GM23338 (cell line): ENCODE results near the gene CDK13. TPM values are rescaled to one million over a fixed set of nuclear protein-coding genes. Genes with fewer than 3 reads are reported as not detected.

Source experiments
- ATAC-seq: fragments of 200-7000 bp; cut with Tn5 transposase; 3 replicates; pipeline ENCODE4 v1.9.1; 2020
- DNase-seq: peaks from one replicate; pipeline ENCODE4 v3.0.0-alpha.2; 2015; ENCODE audit warnings: low spot score
- H2AFZ ChIP-seq: fragments of 200-600 bp; sonication (generic); 2 replicates; pipeline ENCODE4 v1.8.0; 2016; ENCODE audit warnings: antibody characterized with exemption, mild to moderate bottlenecking, moderate library complexity
- H3F3A ChIP-seq: fragments of 200-600 bp; sonication (generic); replicated peaks from 2 replicates; pipeline ENCODE4 v1.8.0; 2017; ENCODE audit warnings: antibody characterized with exemption, mixed run types, low read depth
- H3K27ac ChIP-seq: fragments of 200-600 bp; sonication (generic); 2 replicates; pipeline ENCODE4 v1.6.1; 2016; ENCODE audit warnings: low read depth
- H3K27me3 ChIP-seq: fragments of 200-600 bp; sonication (generic); 2 replicates; pipeline ENCODE4 v1.8.0; 2016; ENCODE audit warnings: mild to moderate bottlenecking, mixed run types, moderate library complexity; ENCODE audit not compliant: insufficient read depth
- H3K36me3 ChIP-seq: fragments of 200-600 bp; sonication (generic); 2 replicates; pipeline ENCODE4 v1.8.0; 2016; ENCODE audit warnings: mild to moderate bottlenecking; ENCODE audit not compliant: insufficient read depth
- H3K4me1 ChIP-seq: fragments of 200-600 bp; sonication (generic); 2 replicates; pipeline ENCODE4 v1.8.0; 2016; ENCODE audit warnings: mild to moderate bottlenecking, moderate library complexity; ENCODE audit not compliant: insufficient read depth
- H3K4me2 ChIP-seq: fragments of 200-600 bp; sonication (generic); 2 replicates; pipeline ENCODE4 v1.7.1; 2017; ENCODE audit warnings: mixed run types
- H3K4me3 ChIP-seq: fragments of 200-600 bp; sonication (generic); 2 replicates; pipeline ENCODE4 v1.6.1; 2016; ENCODE audit warnings: mixed run types
- H3K79me2 ChIP-seq: fragments of 200-600 bp; sonication (generic); replicated peaks from 2 replicates; pipeline ENCODE4 v1.8.0; 2017; ENCODE audit warnings: mild to moderate bottlenecking; ENCODE audit not compliant: insufficient read depth
- H3K9me2 ChIP-seq: fragments of 200-600 bp; sonication (generic); 2 replicates; pipeline ENCODE4 v1.8.0; 2017; ENCODE audit not compliant: insufficient read depth
- H4K20me1 ChIP-seq: fragments of 200-600 bp; sonication (generic); replicated peaks from 2 replicates; pipeline ENCODE4 v1.8.0; 2017; ENCODE audit warnings: mild to moderate bottlenecking; ENCODE audit not compliant: insufficient read depth
- H3K27ac Mint-ChIP-seq: 2 replicates; pipeline ENCODE4 v1.8.0; 2020; ENCODE audit warnings: inconsistent platforms, mild to moderate bottlenecking, moderate library complexity, mixed read lengths
- H3K27me3 Mint-ChIP-seq: 3 replicates; pipeline ENCODE4 v1.8.0; 2022; ENCODE audit warnings: low read depth, mild to moderate bottlenecking, moderate library complexity, mixed read lengths, inconsistent platforms; ENCODE audit not compliant: insufficient read depth, poor library complexity
- H3K36me3 Mint-ChIP-seq: 3 replicates; pipeline ENCODE4 v1.8.0; 2021; ENCODE audit warnings: low read depth, mild to moderate bottlenecking, inconsistent platforms, moderate library complexity, mixed read lengths
- H3K4me1 Mint-ChIP-seq: 3 replicates; pipeline ENCODE4 v1.8.0; 2020; ENCODE audit warnings: mild to moderate bottlenecking, inconsistent platforms, mixed read lengths
- H3K4me3 Mint-ChIP-seq: 3 replicates; pipeline ENCODE4 v1.8.0; 2021; ENCODE audit warnings: moderate library complexity, mild to moderate bottlenecking, inconsistent platforms, mixed read lengths
- H3K9me3 Mint-ChIP-seq: 3 replicates; pipeline ENCODE4 v1.8.0; 2020; ENCODE audit warnings: moderate library complexity, mild to moderate bottlenecking, inconsistent platforms, mixed read lengths
- CREB1 ChIP-seq: fragments of 250-450 bp; sonication (Bioruptor Pico); IDR thresholded peaks from 2 replicates; pipeline ENCODE4 v1.5.0; 2020; ENCODE audit warnings: low read depth, mild to moderate bottlenecking, moderate library complexity
- EZH2 ChIP-seq: fragments of 200-600 bp; sonication (generic); IDR thresholded peaks from one replicate; pipeline ENCODE4 v1.8.0; 2017; ENCODE audit warnings: antibody characterized with exemption, mild to moderate bottlenecking, low read depth; ENCODE audit not compliant: unreplicated experiment
- POLR2AphosphoS5 ChIP-seq: IDR thresholded peaks from 2 replicates; pipeline ENCODE4 v1.6.1; 2016; ENCODE audit warnings: antibody characterized with exemption, low read depth
- ZNF114 ChIP-seq: fragments of 250-450 bp; sonication (Bioruptor Pico); IDR thresholded peaks from 2 replicates; pipeline ENCODE4 v1.5.0; 2020; ENCODE audit warnings: mild to moderate bottlenecking, moderate library complexity
- ZNF331 ChIP-seq: fragments of 250-450 bp; sonication (Bioruptor Pico); IDR thresholded peaks from 2 replicates; pipeline ENCODE4 v1.5.0; 2020; ENCODE audit warnings: low read depth, mild to moderate bottlenecking, moderate library complexity
- polyA plus RNA-seq: library from polyadenylated mRNA; unstranded; fragments of >200 nt; fragmentation: Nextera tagmentation; extraction: Ambion mirVana; gene quantifications from 2 replicates; pipeline ENCODE4 v1.2.1, GENCODE V29; 2016
- total RNA-seq: library from RNA; depleted of rRNA; stranded (reverse); fragments of >200 nt; shearing (Covaris generic); gene quantifications from 2 replicates; pipeline ENCODE4 v1.2.3, GENCODE V29; 2014
- TF ChIP-seq, protein P1 (sequence below): fragments of 250-450 bp; sonication (Bioruptor Pico); IDR thresholded peaks from 2 replicates; pipeline ENCODE4 v1.5.0; 2020; ENCODE audit warnings: mild to moderate bottlenecking, moderate library complexity
- TF ChIP-seq, protein P2 (sequence below): IDR thresholded peaks from one replicate; pipeline ENCODE4 v1.6.1; 2018; ENCODE audit warnings: antibody characterized with exemption; ENCODE audit not compliant: unreplicated experiment
- TF ChIP-seq, protein P3 (sequence below), 2 experiments: fragments of 200-600 bp in 1 of 2; sonication (generic) in 1 of 2; conservative IDR thresholded peaks; 2 replicates each; pipeline versions ENCODE4 v1.5.1 to v1.6.1; 2016 to 2017; ENCODE audit warnings: antibody characterized with exemption in 2 of 2, low read depth in 2 of 2, mild to moderate bottlenecking in 2 of 2, moderate library complexity in 1 of 2

Gene CDK13
- total and polyA plus RNA-seq, 2 experiments from 2014 or later = 39.4 to 80.2 TPM

DNA sequence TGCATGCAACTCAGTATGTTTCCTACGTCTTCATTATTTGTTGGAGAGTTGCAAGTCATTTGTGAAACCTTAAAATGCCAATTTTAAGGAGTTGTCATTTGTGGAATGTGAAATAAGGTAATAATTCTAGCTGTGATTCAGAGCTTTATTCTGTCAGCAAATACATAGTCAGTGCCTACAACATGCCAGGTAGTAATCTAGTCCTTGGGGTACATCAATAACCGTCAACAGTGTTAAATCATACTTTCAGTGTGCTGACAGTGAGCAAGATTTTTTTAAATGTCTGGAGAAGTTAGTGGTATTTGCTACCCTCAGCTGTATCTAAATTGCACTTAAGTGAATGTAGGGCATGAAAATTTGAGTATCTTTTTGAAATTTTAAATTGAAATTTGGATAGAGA is 147.7 kb downstream of the CDK13 start (continued):
- TF ChIP-seq, protein P1, sequence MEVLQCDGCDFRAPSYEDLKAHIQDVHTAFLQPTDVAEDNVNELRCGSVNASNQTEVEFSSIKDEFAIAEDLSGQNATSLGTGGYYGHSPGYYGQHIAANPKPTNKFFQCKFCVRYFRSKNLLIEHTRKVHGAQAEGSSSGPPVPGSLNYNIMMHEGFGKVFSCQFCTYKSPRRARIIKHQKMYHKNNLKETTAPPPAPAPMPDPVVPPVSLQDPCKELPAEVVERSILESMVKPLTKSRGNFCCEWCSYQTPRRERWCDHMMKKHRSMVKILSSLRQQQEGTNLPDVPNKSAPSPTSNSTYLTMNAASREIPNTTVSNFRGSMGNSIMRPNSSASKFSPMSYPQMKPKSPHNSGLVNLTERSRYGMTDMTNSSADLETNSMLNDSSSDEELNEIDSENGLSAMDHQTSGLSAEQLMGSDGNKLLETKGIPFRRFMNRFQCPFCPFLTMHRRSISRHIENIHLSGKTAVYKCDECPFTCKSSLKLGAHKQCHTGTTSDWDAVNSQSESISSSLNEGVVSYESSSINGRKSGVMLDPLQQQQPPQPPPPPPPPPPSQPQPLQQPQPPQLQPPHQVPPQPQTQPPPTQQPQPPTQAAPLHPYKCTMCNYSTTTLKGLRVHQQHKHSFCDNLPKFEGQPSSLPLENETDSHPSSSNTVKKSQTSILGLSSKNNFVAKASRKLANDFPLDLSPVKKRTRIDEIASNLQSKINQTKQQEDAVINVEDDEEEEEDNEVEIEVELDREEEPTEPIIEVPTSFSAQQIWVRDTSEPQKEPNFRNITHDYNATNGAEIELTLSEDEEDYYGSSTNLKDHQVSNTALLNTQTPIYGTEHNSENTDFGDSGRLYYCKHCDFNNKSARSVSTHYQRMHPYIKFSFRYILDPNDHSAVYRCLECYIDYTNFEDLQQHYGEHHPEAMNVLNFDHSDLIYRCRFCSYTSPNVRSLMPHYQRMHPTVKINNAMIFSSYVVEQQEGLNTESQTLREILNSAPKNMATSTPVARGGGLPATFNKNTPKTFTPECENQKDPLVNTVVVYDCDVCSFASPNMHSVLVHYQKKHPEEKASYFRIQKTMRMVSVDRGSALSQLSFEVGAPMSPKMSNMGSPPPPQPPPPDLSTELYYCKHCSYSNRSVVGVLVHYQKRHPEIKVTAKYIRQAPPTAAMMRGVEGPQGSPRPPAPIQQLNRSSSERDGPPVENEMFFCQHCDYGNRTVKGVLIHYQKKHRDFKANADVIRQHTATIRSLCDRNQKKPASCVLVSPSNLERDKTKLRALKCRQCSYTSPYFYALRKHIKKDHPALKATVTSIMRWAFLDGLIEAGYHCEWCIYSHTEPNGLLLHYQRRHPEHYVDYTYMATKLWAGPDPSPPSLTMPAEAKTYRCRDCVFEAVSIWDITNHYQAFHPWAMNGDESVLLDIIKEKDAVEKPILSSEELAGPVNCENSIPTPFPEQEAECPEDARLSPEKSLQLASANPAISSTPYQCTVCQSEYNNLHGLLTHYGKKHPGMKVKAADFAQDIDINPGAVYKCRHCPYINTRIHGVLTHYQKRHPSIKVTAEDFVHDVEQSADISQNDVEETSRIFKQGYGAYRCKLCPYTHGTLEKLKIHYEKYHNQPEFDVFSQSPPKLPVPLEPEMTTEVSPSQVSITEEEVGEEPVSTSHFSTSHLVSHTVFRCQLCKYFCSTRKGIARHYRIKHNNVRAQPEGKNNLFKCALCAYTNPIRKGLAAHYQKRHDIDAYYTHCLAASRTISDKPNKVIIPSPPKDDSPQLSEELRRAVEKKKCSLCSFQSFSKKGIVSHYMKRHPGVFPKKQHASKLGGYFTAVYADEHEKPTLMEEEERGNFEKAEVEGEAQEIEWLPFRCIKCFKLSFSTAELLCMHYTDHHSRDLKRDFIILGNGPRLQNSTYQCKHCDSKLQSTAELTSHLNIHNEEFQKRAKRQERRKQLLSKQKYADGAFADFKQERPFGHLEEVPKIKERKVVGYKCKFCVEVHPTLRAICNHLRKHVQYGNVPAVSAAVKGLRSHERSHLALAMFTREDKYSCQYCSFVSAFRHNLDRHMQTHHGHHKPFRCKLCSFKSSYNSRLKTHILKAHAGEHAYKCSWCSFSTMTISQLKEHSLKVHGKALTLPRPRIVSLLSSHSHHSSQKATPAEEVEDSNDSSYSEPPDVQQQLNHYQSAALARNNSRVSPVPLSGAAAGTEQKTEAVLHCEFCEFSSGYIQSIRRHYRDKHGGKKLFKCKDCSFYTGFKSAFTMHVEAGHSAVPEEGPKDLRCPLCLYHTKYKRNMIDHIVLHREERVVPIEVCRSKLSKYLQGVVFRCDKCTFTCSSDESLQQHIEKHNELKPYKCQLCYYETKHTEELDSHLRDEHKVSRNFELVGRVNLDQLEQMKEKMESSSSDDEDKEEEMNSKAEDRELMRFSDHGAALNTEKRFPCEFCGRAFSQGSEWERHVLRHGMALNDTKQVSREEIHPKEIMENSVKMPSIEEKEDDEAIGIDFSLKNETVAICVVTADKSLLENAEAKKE = no peak
- TF ChIP-seq ZNF114 = no peak
- TF ChIP-seq, protein P2, sequence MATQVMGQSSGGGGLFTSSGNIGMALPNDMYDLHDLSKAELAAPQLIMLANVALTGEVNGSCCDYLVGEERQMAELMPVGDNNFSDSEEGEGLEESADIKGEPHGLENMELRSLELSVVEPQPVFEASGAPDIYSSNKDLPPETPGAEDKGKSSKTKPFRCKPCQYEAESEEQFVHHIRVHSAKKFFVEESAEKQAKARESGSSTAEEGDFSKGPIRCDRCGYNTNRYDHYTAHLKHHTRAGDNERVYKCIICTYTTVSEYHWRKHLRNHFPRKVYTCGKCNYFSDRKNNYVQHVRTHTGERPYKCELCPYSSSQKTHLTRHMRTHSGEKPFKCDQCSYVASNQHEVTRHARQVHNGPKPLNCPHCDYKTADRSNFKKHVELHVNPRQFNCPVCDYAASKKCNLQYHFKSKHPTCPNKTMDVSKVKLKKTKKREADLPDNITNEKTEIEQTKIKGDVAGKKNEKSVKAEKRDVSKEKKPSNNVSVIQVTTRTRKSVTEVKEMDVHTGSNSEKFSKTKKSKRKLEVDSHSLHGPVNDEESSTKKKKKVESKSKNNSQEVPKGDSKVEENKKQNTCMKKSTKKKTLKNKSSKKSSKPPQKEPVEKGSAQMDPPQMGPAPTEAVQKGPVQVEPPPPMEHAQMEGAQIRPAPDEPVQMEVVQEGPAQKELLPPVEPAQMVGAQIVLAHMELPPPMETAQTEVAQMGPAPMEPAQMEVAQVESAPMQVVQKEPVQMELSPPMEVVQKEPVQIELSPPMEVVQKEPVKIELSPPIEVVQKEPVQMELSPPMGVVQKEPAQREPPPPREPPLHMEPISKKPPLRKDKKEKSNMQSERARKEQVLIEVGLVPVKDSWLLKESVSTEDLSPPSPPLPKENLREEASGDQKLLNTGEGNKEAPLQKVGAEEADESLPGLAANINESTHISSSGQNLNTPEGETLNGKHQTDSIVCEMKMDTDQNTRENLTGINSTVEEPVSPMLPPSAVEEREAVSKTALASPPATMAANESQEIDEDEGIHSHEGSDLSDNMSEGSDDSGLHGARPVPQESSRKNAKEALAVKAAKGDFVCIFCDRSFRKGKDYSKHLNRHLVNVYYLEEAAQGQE = no peak
- no peak for TF ChIP-seq POLR2AphosphoS5
- no peak for TF ChIP-seq CREB1

DNA sequence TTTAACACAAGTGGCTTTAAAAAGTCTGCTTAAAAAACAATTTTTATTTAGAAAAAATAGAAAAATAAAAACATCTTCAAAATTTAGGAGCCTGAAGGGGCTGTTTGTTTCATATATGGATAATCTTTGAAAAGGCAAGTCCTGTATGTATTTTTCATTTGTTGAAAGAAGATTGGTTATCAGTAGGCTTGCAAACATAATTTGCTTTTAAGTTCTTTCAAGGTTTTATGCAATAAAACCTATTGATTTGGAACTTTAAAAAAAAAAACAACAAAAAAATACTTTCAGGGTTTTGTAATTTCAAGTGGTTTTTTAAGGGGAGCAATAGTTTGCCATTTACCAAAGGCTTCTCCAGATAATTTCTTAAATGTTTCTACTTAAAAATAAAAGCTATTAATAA is 148.8 kb downstream of the CDK13 start:
- H3K4me1 Mint-ChIP-seq = peaks cover 29% of the 10 kb centered on the region
- Histone ChIP-seq H3K79me2 (no peaks in the 10 kb centered on the region), H3K27me3 (no peaks in the 10 kb centered on the region), H2AFZ (no peak overlapping the region), H4K20me1 (no peaks in the 10 kb centered on the region), H3K4me2 (no peak overlapping the region), H3K36me3 (no peaks in the 10 kb centered on the region), H3F3A (no peaks in the 10 kb centered on the region), H3K27ac (no peak overlapping the region), H3K4me1 (peaks cover 27% of the 10 kb centered on the region), H3K4me3 (no peak overlapping the region), H3K9me2 (no peaks in the 10 kb centered on the region)
- H3K4me3 Mint-ChIP-seq = no peak overlapping the region
- peaks cover 13% of the 10 kb centered on the region for H3K36me3 Mint-ChIP-seq
- DNase-seq (no peak), ATAC-seq (no peak)
- H3K27ac Mint-ChIP-seq = no peak overlapping the region
- no peaks in the 10 kb centered on the region for H3K9me3 Mint-ChIP-seq
- H3K27me3 Mint-ChIP-seq = no peaks in the 10 kb centered on the region
- TF ChIP-seq CREB1 (no peak), ZNF331 (CRISPR knock-in tag) (no peak), ZNF114 (no peak), EZH2 (no peak)
- TF ChIP-seq, protein P3, sequence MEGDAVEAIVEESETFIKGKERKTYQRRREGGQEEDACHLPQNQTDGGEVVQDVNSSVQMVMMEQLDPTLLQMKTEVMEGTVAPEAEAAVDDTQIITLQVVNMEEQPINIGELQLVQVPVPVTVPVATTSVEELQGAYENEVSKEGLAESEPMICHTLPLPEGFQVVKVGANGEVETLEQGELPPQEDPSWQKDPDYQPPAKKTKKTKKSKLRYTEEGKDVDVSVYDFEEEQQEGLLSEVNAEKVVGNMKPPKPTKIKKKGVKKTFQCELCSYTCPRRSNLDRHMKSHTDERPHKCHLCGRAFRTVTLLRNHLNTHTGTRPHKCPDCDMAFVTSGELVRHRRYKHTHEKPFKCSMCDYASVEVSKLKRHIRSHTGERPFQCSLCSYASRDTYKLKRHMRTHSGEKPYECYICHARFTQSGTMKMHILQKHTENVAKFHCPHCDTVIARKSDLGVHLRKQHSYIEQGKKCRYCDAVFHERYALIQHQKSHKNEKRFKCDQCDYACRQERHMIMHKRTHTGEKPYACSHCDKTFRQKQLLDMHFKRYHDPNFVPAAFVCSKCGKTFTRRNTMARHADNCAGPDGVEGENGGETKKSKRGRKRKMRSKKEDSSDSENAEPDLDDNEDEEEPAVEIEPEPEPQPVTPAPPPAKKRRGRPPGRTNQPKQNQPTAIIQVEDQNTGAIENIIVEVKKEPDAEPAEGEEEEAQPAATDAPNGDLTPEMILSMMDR (conservative IDR thresholded peaks at IDR 0.05; ENCODE audit: low read depth in 2 of 2) = no peak
